Neural progenitor cell (in vitro differentiated cells): ENCODE results near the gene TP53INP2.

Source experiments
- EZH2 ChIP-seq: fragments of 200-600 bp; sonication (generic); IDR thresholded peaks from 2 replicates; pipeline ENCODE4 v1.6.1; 2017; ENCODE audit warnings: antibody characterized with exemption, mild to moderate bottlenecking, moderate library complexity
- EZH2phosphoT487 ChIP-seq: fragments of 200-600 bp; sonication (generic); IDR thresholded peaks from 2 replicates; pipeline ENCODE4 v1.6.1; 2017; ENCODE audit warnings: antibody characterized with exemption
- TF ChIP-seq, protein P1 (sequence below): fragments of 200-600 bp; sonication (generic); IDR thresholded peaks from 2 replicates; pipeline ENCODE4 v1.5.1; 2017; ENCODE audit warnings: antibody characterized with exemption, mild to moderate bottlenecking

DNA sequence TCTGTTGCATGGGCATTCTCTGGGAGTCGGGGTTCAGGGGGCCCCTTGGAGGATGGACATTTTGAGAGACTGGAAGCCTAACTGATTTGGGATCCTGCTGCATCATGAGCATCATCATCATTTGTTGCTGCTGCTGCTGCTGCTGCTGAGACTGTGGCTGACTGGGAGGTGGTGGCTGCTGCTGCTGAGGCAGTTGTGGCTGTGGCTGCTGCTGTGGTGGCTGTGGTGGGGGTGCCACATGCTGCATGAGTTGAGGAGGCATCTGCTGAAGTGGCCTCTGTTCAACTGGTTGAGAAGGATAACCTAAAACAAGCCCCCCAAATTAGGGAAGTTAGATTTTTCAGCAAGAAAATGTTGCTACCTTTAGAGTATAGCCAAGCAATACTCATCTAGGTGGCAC lies 38.9 kb downstream of the TP53INP2 start:
- TF ChIP-seq, protein P1, sequence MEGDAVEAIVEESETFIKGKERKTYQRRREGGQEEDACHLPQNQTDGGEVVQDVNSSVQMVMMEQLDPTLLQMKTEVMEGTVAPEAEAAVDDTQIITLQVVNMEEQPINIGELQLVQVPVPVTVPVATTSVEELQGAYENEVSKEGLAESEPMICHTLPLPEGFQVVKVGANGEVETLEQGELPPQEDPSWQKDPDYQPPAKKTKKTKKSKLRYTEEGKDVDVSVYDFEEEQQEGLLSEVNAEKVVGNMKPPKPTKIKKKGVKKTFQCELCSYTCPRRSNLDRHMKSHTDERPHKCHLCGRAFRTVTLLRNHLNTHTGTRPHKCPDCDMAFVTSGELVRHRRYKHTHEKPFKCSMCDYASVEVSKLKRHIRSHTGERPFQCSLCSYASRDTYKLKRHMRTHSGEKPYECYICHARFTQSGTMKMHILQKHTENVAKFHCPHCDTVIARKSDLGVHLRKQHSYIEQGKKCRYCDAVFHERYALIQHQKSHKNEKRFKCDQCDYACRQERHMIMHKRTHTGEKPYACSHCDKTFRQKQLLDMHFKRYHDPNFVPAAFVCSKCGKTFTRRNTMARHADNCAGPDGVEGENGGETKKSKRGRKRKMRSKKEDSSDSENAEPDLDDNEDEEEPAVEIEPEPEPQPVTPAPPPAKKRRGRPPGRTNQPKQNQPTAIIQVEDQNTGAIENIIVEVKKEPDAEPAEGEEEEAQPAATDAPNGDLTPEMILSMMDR, result no peak
- no peak for TF ChIP-seq EZH2
- no peak for TF ChIP-seq EZH2phosphoT487
